Subcutaneous abdominal adipose tissue (tissue), 5 donors: ENCODE measurements around the gene SPATA16.
"Not testable (repeated sequence)": the region's sequence is repeated elsewhere in the genome, so short reads cannot be mapped to it uniquely, and the experiment has no call there.

Experiments
- H3K27ac ChIP-seq: one replicate; pipeline ENCODE4 v1.7.0; 2013; ENCODE audit warnings: low read depth, mild to moderate bottlenecking, inconsistent platforms, low read length, moderate library complexity
- H3K27me3 ChIP-seq, 5 donors: one replicate each; pipeline ENCODE4 v1.7.0; 2013; ENCODE audit warnings: low read length in 5 of 5, inconsistent platforms in 1 of 5; ENCODE audit not compliant: control insufficient read depth in 5 of 5, insufficient read depth in 4 of 5
- H3K36me3 ChIP-seq, 5 donors: one replicate each; pipeline ENCODE4 v1.7.0; 2013; ENCODE audit warnings: low read length in 5 of 5; ENCODE audit not compliant: control insufficient read depth in 5 of 5, insufficient read depth in 5 of 5
- H3K4me1 ChIP-seq, 5 donors: one replicate each; pipeline ENCODE4 v1.7.0; 2013; ENCODE audit warnings: low read length in 5 of 5, mild to moderate bottlenecking in 3 of 5, moderate library complexity in 1 of 5; ENCODE audit not compliant: control insufficient read depth in 5 of 5, insufficient read depth in 5 of 5
- H3K4me3 ChIP-seq, 5 donors: one replicate each; pipeline ENCODE4 v1.7.0; 2013; ENCODE audit warnings: low read length in 5 of 5, low read depth in 1 of 5
- H3K9ac ChIP-seq, 5 donors: one replicate each; pipeline ENCODE4 v1.7.0; 2013; ENCODE audit warnings: low read length in 5 of 5, mild to moderate bottlenecking in 4 of 5, moderate library complexity in 3 of 5
- H3K9me3 ChIP-seq, 5 donors: one replicate each; pipeline ENCODE4 v1.7.0; 2013; ENCODE audit warnings: low read length in 5 of 5; ENCODE audit not compliant: control insufficient read depth in 5 of 5
- donor health status: healthy.
- donor health status: healthy.
- donor health status: healthy.
- donor health status: healthy.
- donor health status: healthy.

The SPATA16 gene

GRCh38 chr3:172876297-172876696 lies 264.7 kb downstream of the SPATA16 start:
- Histone ChIP-seq H3K27ac (no peak overlapping the region), H3K4me3 (no peak overlapping the region), H3K9ac (no peak overlapping the region), H3K27me3 (no peaks in the 10 kb centered on the region), H3K36me3 (no peaks in the 10 kb centered on the region), H3K9me3 (peaks cover 0 to 5% (median 0%) of the 10 kb centered on the region in 5 donors), H3K4me1 (no peaks in the 10 kb centered on the region)

DNA sequence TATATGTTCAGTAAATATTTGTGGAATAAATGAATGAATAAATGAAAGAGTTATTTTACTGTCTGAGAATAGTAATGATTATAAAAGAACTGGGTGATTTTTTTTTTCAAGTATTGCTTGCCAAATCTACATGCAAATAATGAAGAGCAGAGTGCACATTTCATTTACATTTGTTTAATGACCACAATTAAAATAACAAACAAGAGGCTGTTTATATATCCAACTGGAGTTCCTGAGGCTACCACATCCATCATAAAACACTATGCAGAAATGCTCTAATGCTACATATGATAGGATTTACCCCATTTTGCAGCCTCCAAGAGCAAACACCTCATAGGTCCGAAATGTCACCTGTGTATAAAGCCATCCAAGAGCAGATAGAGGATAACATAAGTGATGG lies 266.0 kb downstream of the SPATA16 start:
- H3K27ac ChIP-seq, result no peak overlapping the region
- peaks cover 0 to 4% (median 0%) of the 10 kb centered on the region in 5 donors for H3K4me1 ChIP-seq
- H3K36me3 ChIP-seq, result no peaks in the 10 kb centered on the region
- no peak overlapping the region for H3K4me3 ChIP-seq
- peaks cover 0 to 3% (median 0%) of the 10 kb centered on the region in 5 donors for H3K9me3 ChIP-seq
- H3K27me3 ChIP-seq, result no peaks in the 10 kb centered on the region
- H3K9ac ChIP-seq, result no peak overlapping the region

DNA sequence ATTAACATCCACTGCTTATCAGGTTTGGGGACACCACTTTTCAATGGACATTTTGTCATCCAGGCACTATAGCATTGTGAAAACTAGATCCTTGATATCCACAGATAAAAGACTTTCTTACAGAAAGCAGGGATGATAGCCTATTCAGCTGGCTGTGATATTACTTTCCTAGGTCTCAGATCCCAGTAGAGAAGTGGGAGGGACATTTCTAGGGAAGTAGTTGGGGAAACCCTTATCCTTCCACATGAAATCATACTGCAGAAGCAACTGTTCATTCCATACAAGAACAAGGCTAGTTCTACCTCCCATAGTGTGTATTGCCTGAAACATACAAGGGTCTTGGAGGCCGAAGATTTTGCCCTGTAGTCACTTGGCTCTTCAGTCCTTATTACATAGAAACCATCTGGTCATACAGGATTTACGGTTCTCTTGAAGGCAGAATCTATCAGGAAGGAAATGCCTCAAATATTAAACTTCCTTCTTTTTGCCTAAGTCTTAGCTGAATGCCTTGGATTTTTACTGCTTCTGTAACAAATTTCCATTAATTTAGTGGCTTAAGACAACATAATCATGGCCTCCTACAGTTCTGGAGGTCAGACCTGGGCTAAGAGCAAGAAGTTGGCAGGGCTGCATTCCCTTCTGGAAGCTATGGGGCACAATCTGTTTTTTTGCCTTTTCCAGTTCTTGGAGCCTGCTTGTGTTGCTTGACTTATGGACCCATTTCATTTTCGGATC lies 271.1 kb downstream of the SPATA16 start:
- H3K4me1 ChIP-seq, result peaks cover 0 to 17% (median 10%) of the 10 kb centered on the region in 5 donors
- H3K27ac ChIP-seq, result no peak overlapping the region
- no peaks in the 10 kb centered on the region for H3K36me3 ChIP-seq
- H3K9ac ChIP-seq, result no peak overlapping the region
- H3K4me3 ChIP-seq, result no peak overlapping the region
- no peaks in the 10 kb centered on the region for H3K27me3 ChIP-seq
- H3K9me3 ChIP-seq, result no peaks in the 10 kb centered on the region

- Histone ChIP-seq H3K27ac (no peak overlapping the region), H3K9me3 (no peaks in the 10 kb centered on the region), H3K4me3 (no peak overlapping the region), H3K4me1 (peaks cover 0 to 17% (median 10%) of the 10 kb centered on the region in 5 donors), H3K27me3 (no peaks in the 10 kb centered on the region), H3K9ac (no peak overlapping the region), H3K36me3 (no peaks in the 10 kb centered on the region)
Observed at GRCh38 chr3:172869368-172869771, 271.7 kb downstream of the SPATA16 start.

DNA sequence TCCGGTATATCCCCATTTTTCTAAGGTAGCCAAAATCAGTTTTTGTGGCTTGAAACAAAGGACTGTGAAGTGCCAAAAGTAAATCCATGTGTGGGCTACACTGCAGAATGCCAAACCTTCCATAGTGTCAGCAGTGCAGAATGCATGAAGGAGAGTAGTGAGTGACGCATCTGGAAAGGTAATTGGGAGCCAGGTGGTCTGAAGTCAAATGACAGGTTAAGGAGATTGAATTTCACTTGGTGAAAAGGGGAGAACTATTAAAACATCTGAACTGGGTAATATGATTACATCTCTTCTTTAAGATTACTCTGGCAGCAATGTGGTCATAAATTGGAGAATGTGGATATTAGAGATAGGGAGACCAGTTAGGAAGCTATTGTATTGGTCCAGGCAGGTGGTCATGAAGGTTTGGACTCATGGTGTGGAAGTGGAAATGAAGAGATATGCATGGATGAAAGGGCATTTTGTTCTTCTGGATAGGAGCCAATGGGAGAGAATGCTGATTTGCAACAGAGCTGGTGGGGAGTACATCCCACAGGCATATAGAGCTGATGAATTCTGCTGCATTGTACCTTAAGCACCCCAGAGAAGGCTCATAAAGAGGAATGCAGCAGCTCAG lies 272.3 kb downstream of the SPATA16 start:
- no peaks in the 10 kb centered on the region for H3K9me3 ChIP-seq
- H3K4me3 ChIP-seq, result no peak overlapping the region

GRCh38 chr3:172866726-172867350 lies 274.2 kb downstream of the SPATA16 start:
- H3K9ac ChIP-seq, H3K27me3 ChIP-seq, H3K36me3 ChIP-seq, H3K27ac ChIP-seq, H3K9me3 ChIP-seq, H3K4me3 ChIP-seq: not testable (repeated sequence)
- peaks cover 0 to 17% (median 10%) of the 10 kb centered on the region in 5 donors for H3K4me1 ChIP-seq

More for the DNA sequence above, 272.3 kb downstream of the SPATA16 start:
- H3K36me3 ChIP-seq, result no peaks in the 10 kb centered on the region
- no peak overlapping the region for H3K27ac ChIP-seq
- no peaks in the 10 kb centered on the region for H3K27me3 ChIP-seq
- H3K9ac ChIP-seq, result no peak overlapping the region
- peaks cover 0 to 17% (median 10%) of the 10 kb centered on the region in 5 donors for H3K4me1 ChIP-seq

DNA sequence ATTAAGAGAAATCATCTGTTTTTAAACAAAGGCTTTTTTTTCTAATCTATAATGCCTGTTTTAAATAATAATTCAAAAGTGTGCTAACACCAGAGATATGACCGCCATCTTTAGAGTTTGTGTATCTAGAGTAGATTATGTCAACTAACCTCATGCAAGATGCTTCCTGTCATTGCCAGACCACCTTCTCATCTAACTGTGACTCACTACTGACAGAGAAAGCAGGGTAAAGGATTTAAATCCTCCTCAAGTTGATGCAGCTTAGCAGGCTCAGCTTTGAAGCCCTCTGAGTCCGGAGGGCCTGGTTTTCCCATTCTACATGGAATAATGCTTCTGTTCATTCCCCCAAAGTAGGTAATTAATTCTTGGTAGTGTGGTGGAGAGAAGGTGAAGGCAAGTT lies 282.0 kb downstream of the SPATA16 start:
- H3K27me3 ChIP-seq, result no peaks in the 10 kb centered on the region
- H3K36me3 ChIP-seq, result no peaks in the 10 kb centered on the region
- no peak overlapping the region for H3K9ac ChIP-seq
- H3K9me3 ChIP-seq, result no peaks in the 10 kb centered on the region
- no peak overlapping the region for H3K27ac ChIP-seq
- no peaks in the 10 kb centered on the region for H3K4me1 ChIP-seq
- no peak overlapping the region for H3K4me3 ChIP-seq

- no peaks in the 10 kb centered on the region for H3K36me3 ChIP-seq
- no peaks in the 10 kb centered on the region for H3K4me1 ChIP-seq
- H3K27ac ChIP-seq, result no peak overlapping the region
- no peaks in the 10 kb centered on the region for H3K9me3 ChIP-seq
- H3K4me3 ChIP-seq, result no peak overlapping the region
- no peaks in the 10 kb centered on the region for H3K27me3 ChIP-seq
- H3K9ac ChIP-seq, result no peak overlapping the region
Observed at GRCh38 chr3:172856795-172857742, 284.0 kb downstream of the SPATA16 start.

- no peak overlapping the region for H3K27ac ChIP-seq
- H3K9me3 ChIP-seq, result no peaks in the 10 kb centered on the region
- no peak overlapping the region for H3K9ac ChIP-seq
- H3K4me3 ChIP-seq, result no peak overlapping the region
- no peaks in the 10 kb centered on the region for H3K27me3 ChIP-seq
- H3K4me1 ChIP-seq, result no peaks in the 10 kb centered on the region
- no peaks in the 10 kb centered on the region for H3K36me3 ChIP-seq
Observed at GRCh38 chr3:172855037-172855436, 286.0 kb downstream of the SPATA16 start.
